ENCODE measurements around the gene RALGPS2.

The RALGPS2 gene

DNA sequence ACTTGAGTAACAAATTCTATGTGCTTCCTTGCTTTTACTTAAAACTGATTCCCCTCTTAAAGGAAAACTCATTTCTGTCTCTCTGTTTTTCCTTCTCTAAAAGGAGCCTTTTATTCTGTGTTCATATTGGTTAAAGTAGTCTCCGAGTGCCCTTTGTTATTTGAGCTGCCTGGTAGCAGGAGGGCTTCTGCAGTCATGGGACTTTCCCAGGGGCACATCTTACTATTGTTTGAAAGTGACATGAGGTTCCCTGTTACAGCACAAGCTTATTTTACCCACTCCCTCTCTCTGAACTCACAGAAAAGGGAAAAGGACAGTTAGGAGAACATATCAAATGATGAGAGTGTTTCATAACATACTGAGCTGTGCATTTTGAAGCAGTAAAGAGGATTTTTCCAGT lies 203.9 kb downstream of the RALGPS2 start:
- peaks cover 18% of the 10 kb centered on the region for H3K36me3 Mint-ChIP-seq (ENCODE audit: low read depth)
- TF ChIP-seq, protein P1, sequence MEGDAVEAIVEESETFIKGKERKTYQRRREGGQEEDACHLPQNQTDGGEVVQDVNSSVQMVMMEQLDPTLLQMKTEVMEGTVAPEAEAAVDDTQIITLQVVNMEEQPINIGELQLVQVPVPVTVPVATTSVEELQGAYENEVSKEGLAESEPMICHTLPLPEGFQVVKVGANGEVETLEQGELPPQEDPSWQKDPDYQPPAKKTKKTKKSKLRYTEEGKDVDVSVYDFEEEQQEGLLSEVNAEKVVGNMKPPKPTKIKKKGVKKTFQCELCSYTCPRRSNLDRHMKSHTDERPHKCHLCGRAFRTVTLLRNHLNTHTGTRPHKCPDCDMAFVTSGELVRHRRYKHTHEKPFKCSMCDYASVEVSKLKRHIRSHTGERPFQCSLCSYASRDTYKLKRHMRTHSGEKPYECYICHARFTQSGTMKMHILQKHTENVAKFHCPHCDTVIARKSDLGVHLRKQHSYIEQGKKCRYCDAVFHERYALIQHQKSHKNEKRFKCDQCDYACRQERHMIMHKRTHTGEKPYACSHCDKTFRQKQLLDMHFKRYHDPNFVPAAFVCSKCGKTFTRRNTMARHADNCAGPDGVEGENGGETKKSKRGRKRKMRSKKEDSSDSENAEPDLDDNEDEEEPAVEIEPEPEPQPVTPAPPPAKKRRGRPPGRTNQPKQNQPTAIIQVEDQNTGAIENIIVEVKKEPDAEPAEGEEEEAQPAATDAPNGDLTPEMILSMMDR (IDR thresholded peaks at IDR 0.05; ENCODE audit: unreplicated experiment in 3 of 3) = no peak
- H3K27me3 Mint-ChIP-seq (ENCODE audit: low read depth) = no peaks in the 10 kb centered on the region
- H3K4me3 Mint-ChIP-seq = no peak overlapping the region
- peaks cover 69% of the 10 kb centered on the region for H3K4me1 Mint-ChIP-seq
- peak overlapping the region; percentile 45 to 78 (median 69) for H3K27ac Mint-ChIP-seq
- peaks cover 12% of the 10 kb centered on the region for H3K9me3 Mint-ChIP-seq

DNA sequence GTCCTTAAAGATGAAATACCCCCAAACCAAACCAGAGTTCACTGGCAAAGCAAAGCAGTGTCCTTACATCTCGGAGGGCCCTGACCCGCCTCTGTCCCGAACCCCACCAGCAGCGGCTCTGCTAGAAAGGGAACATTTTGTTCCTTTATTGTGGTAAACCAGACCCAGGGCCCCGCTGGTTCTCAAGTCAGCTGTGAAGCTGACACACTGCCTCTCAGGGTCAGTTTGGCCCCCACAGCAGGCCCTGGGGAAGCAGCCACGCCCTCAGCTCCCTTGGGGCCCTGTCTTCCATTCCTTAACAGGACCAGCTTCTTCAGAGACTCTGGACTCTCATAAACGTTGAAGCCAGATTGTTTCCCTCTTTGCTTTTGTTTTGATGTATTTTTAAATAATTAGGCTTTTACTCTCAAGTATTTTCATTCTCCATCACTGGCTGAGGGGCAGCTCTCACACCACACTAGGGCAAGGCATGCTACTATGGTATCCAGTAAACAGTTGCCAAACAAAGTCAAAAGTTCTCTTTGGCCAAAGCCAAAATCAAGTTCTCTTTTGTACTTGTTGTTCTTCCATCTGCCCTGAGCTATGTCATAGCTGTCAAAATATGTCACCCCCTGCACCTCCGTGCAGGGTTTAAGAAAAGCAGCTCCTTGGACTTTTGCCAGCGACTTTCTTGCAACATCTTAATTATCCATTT lies 207.0 kb downstream of the RALGPS2 start:
- Mint-ChIP-seq H3K27me3 (ENCODE audit: low read depth) (no peaks in the 10 kb centered on the region), H3K4me1 (peaks cover 79% of the 10 kb centered on the region), H3K9me3 (no peaks in the 10 kb centered on the region), H3K36me3 (ENCODE audit: low read depth) (no peaks in the 10 kb centered on the region), H3K4me3 (no peak overlapping the region), H3K27ac (peak overlapping the region; percentile 63 to 86 (median 84))
- TF ChIP-seq, protein P1 (IDR thresholded peaks at IDR 0.05; ENCODE audit: unreplicated experiment in 3 of 3) = no peak

DNA sequence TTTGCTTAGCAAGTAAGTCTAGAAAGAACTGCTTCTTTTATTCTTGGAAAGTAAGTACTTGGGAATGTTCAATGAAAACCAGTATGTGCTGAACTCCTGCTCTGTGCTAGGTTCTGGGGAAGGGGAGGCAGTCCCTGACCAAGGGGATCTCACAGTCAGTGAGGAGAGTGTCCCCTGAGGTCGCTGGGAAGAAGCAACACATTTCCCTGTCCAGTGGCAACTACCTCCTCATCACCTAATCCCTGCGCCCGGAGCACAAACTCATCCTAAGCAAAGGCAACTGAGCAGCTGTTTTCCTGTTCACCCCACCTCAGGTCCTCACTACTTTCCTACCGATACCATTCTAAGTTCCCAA lies 207.5 kb downstream of the RALGPS2 start:
- TF ChIP-seq, protein P1 (IDR thresholded peaks at IDR 0.05; ENCODE audit: unreplicated experiment in 3 of 3) = no peak
- Mint-ChIP-seq H3K36me3 (ENCODE audit: low read depth) (no peaks in the 10 kb centered on the region), H3K27me3 (ENCODE audit: low read depth) (no peaks in the 10 kb centered on the region), H3K9me3 (no peaks in the 10 kb centered on the region), H3K27ac (peak overlapping the region; percentile 63 to 86 (median 84)), H3K4me1 (peaks cover 78% of the 10 kb centered on the region), H3K4me3 (no peak overlapping the region)

DNA sequence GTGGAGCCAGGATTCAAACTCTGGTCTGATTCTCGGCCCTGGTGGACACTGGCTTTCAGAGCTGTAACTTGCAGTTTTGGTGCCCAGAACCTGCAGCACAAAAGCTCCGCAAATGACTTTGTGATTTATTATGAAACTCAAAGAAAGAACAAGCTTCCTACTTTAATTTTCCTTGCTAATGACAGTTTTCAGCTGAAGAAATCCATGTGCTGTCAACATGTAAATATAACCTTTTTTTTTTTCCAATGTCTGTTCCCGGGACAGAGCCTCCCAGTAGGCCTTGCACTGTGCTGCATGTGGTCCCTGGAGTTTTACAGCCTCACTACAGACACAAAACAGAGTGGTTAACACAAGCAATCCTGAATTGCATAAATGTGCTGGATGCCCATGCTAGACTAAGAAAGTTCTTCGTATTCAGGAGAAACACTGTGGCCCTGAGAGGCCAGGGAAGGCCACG lies 208.1 kb downstream of the RALGPS2 start:
- Mint-ChIP-seq H3K27ac (peak overlapping the region; percentile 63 to 86 (median 84)), H3K4me3 (no peak overlapping the region), H3K9me3 (no peaks in the 10 kb centered on the region), H3K4me1 (peaks cover 82% of the 10 kb centered on the region), H3K27me3 (ENCODE audit: low read depth) (no peaks in the 10 kb centered on the region), H3K36me3 (ENCODE audit: low read depth) (no peaks in the 10 kb centered on the region)
- TF ChIP-seq, protein P1 (IDR thresholded peaks at IDR 0.05; ENCODE audit: unreplicated experiment in 3 of 3) = no peak

DNA sequence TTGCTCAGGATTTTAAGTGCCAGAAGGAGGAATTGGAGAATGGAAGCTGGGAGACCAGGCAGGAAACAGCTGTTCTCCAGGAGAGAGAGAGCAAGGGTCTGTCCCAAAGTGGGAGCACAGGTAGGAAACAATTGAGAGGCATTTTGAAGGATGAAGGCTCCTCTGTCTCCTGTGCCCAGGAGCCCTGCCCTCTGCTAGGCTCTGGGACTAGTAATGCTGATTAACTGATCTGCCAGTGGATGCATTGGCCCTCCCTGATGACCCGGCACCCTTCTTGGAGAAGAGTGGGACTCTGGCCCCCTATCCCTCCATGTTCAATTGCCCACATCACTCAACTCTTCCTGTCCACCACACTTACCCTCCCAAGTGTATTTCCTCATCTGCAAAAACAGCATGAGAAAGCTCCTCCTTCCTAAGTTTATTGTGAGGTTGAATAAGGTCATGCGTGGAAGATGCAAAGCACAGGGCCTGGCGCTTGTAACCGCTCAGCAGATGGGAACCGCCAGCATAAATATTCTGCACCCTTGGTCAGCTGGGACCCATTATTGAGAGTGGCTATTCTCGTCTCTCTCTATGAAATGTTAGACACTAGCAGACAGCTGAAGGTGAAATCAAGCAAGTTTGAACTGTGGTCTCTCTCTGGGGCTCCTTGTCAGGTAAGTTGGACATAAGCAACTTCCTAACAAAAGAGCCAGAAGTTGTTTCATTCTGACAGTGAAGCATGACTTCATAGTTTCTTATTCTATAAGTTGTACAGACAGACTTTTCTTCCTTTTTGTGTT lies 208.9 kb downstream of the RALGPS2 start:
- peaks cover 82% of the 10 kb centered on the region for H3K4me1 Mint-ChIP-seq
- H3K27me3 Mint-ChIP-seq (ENCODE audit: low read depth) = no peaks in the 10 kb centered on the region
- H3K36me3 Mint-ChIP-seq (ENCODE audit: low read depth) = no peaks in the 10 kb centered on the region
- peak overlapping the region in 1 of 3 experiments; percentile 25 for H3K4me3 Mint-ChIP-seq
- H3K27ac Mint-ChIP-seq = peak overlapping the region; percentile 63 to 86 (median 84)
- TF ChIP-seq, protein P1 (IDR thresholded peaks at IDR 0.05; ENCODE audit: unreplicated experiment in 3 of 3) = no peak
- no peaks in the 10 kb centered on the region for H3K9me3 Mint-ChIP-seq
